Activated naive CD4-positive, alpha-beta T cell treated with anti-CD3 and anti-CD28 coated beads, Interleukin-2, amount 10 ng/mL, durations not matched to agents 5 hours and 36 hours (primary cell): Measurements from ENCODE around the gene GOLGA7B. TPM values are rescaled to one million over a fixed set of nuclear protein-coding genes. Genes with fewer than 3 reads are reported as not detected.

Experiments used
- total RNA-seq, 2 experiments: library from RNA; stranded (reverse); gene quantifications; one replicate each; pipeline ENCODE4 v1.2.3, GENCODE V29; 2021

Gene GOLGA7B
- total RNA-seq = 10 to 100 TPM; 13.9 to 15.0 TPM

DNA sequence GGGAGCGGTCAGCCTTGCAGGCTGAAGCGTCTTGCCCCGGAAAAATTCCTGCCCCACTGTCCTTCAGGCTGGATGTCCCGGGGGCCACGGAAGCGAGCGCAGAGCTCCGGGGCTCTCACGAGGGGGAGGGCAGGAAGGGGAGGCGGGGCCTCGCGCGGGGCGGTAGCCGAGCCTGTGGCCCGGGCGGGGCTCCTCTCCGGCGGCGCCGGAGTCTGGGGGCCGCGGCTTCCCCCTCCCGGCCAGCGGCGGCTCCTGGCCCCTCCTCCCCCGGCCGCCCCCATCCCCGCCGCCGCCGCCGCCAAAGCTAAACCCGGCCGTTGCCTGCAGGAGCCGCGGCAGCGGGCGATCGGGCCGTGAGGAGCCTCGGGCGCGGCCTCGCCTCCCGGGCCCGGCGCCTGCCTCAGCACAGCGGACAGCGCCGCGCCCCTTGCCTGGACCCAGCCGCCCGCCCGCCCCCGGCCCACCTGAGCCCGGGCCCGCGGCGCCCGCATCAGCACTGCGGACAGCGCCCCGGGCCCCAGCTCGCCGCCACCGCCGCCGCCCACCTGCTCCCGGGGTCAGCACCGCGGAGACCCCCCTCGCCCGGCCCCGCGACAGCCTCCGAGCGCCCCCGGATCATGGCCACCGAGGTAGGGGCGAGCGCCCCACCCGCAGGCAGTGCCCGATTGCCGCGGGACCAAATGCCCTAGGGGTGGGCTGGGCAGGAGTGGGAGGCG, at the start of gene GOLGA7B:
Gene GOLGA7B, plus strand, starts transcription at position 157 of the 716 bp plus-strand sequence. Its CDS starts 461 bp downstream, at position 618.

Other genes starting within 250 kb of the GOLGA7B start
- gene MORN4, start 216.3 kb upstream of the GOLGA7B start, total RNA-seq = 1 to 10 TPM; 1.3 to 1.5 TPM
- 1 to 10 TPM; 8.9 to 9.4 TPM for gene PI4K2A, start 209.2 kb upstream of the GOLGA7B start, total RNA-seq
- gene AVPI1, start 162.6 kb upstream of the GOLGA7B start, total RNA-seq = under 1 TPM; 0.68 to 0.99 TPM
- gene MARVELD1, start 136.1 kb upstream of the GOLGA7B start, total RNA-seq = 1 to 10 TPM; 2.7 to 3.2 TPM
- gene ZFYVE27, start 112.7 kb upstream of the GOLGA7B start, total RNA-seq = 10 to 100 TPM; 25.0 to 26.0 TPM
- not detected for gene SFRP5, start 77.8 kb upstream of the GOLGA7B start, total RNA-seq
- gene CRTAC1, start 180.8 kb downstream of the GOLGA7B start, total RNA-seq = not detected